HG03196 (cell line): ENCODE measurements around the gene ZNF593.
A peak's percentile ranks its signal among the peaks of the same experiment; 100 is the strongest.

Experiments used
- ATAC-seq: cut with Tn5 transposase; IDR thresholded peaks from one replicate; pipeline ENCODE4 v1.9.1; 2021; ENCODE audit not compliant: unreplicated experiment

ZNF593 gene

DNA sequence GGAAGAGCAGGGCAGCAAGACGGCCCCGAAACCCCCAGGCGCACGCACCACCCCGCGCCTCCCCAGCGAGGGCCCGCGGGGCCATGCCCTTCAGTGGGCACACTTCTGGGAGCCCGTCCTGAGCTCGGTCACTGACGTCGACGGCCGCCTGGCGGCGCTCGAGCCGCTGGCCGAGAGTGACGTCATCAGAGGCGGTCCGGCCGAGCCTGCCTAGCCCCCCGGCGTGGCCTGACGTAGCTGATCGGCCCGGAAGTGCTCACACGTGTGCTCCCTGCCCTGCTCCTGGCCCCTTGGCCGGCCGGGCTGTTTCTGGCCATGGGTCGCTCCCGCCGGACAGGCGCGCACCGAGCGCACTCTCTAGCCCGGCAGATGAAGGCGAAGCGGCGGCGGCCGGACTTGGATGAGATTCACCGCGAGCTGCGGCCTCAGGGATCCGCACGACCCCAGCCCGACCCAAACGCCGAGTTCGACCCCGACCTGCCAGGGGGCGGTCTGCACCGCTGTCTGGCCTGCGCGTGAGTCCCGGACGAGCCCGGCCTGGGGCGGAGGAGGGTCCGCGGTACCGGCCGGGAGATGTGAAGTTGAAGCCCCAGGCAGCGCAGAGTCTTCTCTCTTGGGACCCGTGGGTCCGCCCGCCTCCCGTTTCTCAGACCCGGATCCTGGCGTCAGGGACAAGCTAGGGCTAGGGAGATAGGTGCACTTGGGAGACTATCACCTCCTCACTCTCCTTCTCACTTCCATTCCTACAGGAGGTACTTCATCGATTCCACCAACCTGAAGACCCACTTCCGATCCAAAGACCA is at the start of gene ZNF593:
TSS of gene ZNF593 (plus strand) at position 240 of the 803 bp plus-strand sequence. CDS start at position 316, 76 bp downstream.
- ATAC-seq = peak; percentile 84

DNA sequence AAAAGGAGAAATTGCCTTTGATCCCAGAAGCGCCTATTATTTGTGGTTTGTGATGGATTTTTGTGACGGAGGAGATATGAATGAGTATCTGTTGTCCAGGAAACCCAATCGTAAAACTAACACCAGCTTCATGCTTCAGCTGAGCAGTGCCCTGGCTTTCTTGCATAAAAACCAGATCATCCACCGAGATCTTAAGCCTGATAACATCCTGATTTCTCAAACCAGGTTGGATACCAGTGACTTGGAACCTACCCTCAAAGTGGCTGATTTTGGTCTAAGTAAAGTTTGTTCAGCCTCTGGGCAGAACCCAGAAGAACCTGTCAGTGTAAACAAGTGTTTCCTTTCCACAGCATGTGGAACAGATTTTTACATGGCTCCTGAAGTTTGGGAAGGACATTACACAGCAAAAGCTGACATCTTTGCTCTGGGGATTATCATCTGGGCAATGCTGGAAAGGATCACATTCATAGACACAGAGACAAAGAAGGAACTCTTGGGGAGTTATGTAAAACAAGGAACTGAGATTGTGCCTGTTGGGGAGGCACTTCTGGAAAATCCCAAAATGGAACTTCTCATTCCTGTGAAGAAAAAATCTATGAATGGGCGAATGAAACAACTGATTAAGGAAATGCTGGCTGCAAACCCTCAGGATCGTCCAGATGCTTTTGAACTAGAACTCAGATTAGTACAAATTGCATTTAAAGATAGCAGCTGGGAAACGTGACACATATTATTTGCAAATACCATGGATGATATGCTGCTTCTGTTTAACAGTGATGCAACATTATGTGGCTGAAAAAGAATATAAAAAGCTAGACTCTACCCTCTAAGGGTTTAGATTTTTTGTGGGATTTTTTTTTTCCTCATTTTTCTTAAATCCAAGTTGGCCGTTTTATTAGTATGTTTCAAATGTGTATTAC is 47.6 kb upstream of the ZNF593 start:
- ATAC-seq = no peak

DNA sequence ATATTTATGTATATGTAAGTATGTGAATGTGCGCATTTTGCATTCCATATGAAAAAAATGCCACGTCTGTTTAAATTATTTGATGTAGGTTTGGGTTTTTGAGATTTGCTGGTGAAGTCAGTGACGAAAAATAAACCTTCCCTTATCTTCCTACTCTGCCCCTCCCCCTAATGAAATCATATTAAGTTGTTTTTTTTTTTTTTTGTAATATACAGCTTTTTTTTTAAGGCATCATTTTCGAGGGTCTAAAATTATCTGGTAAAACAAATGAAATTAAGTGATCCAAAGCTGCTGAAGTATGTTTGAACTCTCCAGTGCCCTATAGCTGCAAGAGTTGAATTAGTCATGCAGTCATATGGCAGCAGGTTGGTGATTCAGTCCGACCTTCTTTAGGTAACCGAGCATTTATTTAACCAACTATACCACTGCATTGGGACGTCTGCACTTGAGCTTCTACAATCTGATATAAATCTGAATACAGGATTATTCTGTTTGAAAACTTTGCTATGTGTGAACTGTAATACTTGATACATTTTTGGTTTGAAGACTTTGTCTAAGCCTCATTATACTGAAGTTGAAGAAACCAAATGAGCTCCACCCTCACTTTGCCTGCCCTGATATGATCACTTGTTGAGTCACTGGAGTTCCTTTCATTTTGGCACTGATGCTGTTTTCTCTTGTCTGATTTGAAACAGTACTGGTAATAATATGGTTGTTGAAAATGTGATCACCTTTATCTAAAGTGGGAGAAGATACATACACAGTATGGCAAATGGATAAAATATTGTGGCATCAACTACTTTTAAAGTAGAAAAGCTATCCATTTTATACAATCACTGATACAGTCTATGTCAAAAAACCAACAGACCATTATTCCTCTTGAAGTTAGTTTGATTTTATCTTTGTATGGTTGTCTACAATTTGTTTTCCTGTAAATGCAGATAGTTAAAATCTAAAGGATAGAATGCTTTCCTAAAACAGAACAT is 46.4 kb upstream of the ZNF593 start:
- no peak for ATAC-seq

DNA sequence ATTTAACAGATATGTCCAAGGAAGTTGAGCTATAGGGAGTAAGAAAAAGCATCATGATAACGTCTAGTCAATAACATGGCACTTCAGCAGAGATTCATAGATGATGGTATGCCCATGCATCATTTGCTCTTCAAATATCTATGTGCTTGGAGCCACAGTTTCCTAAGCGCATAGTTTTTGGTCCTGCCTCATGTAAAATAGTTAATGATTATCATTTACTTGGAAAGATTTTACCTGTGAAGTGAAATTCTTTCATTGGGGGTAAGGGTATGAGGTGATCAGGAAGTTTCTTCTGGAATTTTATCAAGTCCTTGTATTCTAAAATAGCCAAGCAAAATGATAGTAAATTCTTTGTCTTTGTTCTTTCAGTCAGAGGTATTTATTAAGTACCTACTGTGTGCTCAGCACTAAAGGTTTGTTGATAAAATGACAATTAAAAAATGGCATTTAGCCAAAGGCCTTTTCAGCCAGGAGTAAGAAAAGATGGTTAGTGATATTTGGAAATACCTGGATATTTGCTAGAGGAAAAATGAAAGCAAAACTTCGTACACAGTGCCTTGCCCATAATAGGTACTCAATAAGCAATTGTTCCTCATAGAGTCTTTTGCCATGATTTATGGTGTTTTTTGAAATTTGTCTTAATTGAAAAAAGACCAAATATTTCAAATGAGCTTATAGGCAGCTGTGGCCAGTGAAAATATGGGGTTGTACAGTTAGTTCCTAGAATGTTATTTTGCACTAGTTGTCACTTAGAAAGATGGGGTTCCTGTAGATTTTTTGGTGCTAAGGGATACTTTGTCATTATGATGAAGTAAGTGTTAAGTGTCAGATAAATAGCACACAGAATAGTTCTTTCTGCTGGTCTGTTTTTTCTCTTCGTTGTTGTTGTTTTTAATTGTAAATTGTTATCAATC is 45.0 kb upstream of the ZNF593 start:
- ATAC-seq = no peak

DNA sequence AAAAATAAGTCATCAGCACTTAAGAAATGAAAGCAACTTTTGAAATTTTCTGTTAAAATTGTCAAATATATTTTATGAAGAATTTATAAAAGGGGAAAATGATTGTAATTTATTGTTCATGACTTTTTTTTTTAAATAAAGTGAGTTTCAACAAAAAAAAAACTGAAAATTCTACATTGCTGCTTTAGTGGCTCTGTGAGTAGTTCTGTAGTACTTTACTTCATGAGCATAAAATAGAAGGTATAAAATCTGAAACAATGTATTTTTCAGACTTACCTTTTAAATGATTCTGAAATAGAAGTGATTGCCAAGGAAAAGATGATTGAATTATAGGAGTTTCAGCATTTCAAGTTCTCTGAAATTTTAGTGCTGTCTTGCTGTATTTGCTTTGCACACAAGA is 44.3 kb upstream of the ZNF593 start:
- ATAC-seq = no peak

DNA sequence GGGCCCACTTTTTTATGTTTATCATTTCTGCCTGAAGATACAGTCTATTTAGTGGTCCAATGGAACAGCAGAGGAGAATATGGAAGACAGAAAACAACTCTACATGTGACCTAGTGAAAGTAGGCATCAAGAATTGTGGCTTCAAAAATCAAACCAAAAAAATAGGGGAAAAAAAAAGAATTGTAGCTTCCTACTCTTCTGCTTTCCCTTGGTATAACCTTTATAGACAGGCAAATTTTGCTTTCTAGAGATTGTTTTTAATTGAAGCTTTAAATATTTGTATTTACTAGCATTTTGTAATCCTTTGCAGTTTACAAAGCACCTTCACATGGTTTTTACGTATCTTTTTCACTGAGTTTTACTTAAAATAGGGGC is 43.8 kb upstream of the ZNF593 start:
- ATAC-seq = no peak

DNA sequence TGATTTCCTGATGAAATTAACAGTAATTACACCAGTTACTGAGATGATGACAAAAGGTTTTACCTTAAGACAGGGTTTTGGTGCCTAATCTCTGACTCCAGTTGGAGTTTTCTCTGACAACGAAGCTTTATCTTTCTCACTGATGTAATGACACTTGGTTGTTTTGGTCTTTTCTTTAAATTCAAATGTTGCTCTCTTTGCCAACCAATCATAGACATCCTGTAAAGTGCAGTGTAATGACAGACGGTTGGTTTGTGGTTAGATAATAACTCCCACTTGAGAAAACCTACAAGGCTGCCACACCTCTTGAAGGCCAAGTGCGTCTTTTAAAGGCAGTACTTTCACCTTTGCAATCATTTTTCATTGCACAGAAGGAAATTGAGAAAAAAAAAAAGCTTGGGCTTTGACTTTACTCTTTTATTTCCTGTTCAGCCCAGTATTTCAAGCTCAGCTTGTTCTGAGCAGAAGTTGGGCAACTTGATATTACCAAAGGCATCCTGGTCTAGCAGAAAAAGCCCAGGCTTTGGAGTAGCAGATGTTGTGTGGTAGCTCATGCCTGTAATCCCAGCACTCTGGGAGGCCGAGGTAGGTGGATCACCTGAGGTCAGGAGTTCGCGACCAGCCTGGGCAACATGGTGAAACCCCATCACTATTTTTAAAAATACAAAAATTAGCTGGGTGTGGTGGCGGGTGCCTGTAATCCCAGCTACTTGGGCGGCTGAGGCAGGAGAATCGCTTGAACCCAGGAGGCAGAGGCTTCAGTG is 43.2 kb upstream of the ZNF593 start:
- no peak for ATAC-seq

DNA sequence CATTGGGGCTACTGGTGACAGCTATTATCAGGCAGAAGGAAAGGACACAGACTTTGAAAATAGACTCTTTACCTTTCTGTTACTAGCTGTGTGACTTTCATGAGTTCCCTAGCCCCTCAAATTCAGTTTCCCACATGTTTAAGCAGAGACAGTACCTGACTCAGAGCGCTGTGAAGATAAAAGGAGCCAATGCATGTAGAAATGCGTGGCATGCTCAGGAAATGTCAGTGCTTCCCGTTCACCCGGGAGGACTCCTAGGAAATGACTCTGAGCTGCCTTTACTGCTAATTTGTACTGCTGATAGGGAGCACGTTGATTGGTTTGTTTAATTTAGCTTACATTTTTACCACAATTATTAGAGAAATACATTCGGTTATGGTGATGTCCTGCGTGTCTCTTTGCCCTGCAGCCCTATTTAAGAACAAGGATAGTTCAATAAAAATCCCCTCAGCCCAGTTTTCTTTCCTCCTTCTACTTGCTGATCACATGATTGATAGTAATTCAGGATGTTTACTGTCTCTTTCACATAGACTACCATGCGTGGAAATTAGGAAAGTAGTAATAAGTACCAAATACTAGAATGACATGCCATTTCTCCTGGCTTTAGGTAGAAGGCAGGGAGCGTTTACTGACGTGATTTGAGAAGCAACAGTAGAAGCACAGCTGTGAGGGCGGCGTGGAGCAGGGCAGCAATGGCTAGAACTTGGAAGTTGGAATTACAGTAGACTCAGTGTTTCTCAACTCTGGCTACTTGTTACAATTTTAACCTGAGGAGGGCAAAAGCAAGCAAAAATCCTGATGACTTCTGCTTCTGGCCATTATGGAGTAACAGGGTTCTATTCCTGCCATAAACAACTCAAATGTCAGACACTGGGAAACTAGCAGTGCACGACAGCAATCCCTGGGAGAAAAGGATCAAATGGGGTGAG is 42.2 kb upstream of the ZNF593 start:
- no peak for ATAC-seq

DNA sequence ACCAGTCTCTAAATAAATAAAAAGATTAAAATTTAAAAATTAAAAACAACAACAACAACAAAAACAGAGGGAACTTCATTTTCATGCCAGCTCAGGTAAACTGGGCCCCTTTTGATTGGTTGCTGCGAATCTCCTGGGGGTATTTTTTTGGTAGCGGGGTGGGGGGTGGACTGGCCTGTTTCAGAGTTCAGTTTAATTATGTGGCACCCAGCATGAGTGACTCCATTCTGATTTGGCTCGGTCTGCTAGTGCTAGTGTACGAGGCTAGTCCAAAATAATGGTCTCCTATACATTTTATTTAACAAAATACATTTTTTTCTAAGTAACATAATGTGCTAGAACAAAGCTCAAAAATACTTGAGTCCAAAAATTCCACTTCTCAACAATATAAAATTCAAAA is 39.9 kb upstream of the ZNF593 start:
- no peak for ATAC-seq

DNA sequence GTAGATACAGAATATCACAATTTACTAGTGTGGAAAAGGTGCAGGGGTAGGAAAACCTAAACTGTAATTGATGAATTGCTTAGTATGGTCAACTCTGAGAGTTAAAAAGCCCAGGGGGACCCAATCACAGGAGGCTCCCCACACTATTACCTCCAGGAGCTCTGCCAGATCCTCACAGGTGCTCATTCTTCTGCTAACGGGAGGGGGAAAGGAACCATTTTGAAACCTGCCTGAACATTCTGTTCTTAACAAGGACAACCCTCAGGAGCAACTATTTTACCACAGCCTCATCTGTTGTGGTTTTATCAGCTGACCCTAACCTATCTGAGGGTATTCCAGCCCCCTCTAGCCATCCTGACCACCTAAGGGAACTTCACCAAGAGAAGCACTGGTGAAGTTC is 39.0 kb upstream of the ZNF593 start:
- no peak for ATAC-seq

DNA sequence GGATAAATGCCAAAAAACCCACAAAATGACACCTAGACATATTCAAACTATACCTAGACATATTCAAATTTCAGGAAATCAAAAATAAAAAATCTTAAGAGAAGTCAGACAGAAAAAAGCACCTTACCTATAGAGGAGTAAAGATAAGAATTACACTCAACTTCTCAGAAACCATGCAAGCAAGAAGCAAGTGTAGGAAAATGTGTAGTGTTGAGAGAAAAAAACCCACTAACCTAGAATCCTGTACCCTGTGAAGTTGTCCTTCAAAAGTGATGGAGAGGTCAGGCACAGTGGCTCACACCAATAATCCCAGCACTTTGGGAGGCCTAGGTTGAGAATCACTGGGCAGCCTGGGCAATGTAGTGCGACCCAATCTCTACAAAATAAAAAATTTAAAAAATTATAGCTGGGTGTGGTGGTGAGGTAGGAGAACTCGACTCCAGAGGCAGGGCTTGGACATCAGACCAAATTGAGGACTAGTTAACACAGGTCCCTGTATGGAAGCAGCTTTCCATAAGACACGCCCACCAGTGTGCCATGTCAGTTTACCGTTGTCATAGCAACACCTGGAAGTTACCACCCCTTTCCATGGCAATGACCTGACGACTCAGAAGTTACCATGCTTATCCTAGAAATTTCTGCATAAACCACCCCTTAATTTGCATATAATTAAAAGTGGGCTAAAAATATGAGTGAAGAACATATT is 37.4 kb upstream of the ZNF593 start:
- ATAC-seq = no peak

DNA sequence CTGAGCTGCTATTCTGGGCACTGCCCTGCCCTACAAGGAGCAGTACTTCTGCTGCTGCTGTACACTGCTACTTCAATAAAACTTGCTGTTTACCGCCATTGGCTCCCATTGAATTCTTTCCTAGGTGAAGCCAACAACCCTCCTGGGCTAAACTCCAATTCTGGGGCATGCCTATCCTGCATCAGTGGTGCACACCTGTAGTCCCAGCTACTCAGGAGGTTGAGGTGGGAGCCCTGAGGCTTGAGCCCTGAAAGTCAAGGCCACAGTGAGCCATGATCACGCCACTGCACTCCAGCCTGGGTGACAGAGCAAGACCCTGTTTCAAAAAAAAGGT is 36.9 kb upstream of the ZNF593 start:
- ATAC-seq = no peak

DNA sequence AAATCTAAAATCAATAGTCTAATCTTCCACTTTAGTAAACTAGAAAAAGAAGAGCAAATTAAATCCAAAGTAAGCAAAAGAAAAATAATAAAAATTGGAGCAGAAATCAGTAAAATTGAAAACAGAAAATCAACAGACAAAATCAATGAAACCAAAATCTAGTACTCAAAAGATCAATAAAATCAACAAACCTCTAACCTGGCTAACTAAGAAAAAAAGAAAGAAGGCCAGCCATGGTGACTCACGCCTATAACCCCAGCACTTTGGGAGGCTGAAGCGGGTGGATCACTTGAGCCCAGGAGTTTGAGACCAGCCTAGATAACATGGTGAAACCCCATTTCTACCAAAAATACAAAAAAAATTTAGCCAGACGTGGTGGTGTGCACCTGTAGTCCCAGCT is 35.2 kb upstream of the ZNF593 start:
- no peak for ATAC-seq

DNA sequence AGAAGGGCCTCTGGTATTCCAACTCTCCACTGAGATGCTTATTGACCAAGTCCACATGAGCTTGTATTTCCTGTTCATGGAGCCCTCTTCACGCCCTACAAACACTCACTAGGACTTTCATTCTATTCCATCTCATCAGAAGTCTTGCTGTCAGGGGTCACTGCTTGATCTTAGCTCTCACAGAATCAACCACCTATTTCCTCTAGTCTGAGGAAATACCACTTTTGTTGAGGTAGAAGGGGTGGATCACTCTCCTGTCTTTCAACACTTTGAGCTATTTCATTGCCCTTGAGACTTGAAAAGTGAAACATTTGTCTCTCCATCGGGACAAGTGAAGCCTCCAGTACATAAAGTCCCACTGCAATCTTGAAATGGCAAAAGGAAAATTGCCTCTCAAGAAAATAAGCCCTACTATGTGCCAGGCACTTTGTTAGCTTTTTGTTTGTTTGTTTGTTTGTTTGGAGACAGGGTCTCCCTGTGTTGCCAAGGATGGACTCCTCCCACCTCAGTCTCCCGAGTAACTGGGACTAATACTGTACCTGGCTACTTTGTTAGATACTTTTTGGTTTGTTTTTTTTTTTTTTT is 30.6 kb upstream of the ZNF593 start:
- ATAC-seq = no peak

DNA sequence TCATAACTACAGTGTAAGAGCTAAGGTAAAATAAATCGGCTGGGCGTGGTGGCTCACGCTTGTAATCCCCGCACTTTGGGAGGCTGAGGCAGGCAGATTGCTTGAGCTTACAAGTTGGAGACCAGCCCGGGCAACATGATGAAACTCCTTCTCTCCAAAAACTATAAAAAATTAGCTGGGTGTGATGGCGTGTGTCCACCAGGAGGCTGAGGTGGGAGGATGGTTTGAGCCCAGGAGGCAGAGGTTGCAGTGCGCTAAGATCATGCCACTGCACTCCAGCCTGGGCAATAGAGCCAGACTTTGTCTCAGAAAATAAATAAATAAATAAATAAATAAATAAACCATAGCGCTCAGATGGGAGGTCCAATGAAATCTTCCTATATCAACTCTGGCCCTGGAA is 27.5 kb upstream of the ZNF593 start:
- ATAC-seq = no peak

DNA sequence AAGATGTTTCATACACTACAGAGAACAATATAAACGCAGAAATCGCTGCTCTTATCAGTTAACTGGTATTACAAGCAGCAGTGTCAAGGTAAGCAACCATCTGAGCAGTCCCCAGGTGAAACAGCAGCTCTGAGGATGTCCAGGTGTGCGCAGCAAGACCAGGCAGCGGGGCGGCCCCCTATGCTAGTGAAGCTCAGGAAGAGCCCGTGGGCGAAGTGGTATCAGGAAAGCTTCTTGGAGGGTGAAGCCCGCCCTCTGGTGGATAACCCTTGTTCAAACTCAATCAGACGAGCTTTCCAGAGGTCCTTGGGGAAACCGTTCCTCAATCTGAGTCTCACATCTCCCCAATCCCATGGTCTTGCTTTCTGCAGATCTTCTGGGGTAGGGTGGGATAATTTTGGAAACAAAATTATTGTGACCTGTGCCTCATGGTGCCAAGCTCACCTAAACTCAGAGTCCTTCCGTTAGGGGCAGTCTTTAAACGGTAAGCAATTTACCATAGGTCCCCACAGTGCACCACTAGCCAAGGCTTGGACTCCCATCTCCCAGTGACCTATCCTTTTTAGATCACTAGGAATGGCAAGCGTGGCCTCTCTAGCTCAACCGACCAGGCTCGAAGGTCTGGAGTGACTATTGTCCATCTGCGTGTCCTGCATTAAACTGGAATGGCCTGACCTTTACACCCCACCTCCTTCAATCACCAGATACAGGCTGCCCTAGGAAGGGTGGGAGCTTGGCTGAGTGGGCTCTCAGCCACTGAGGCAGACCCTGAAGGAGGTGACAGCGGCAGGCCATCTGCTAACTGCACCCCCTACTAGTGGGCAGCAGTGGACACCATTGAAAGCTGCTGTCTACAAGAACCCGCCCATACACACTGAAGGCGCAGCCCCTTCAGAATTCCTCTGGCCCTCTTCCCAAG is 24.4 kb upstream of the ZNF593 start:
- no peak for ATAC-seq
